HepG2 (cell line): ENCODE data around the gene EFHD2.

Experiments
- CEBPB ChIP-seq: IDR thresholded peaks from 2 replicates; pipeline ENCODE4 v1.6.1; 2011; ENCODE audit warnings: low read depth, low read length, improper control_type of control experiment, borderline replicate concordance
- POLR2A ChIP-seq, 2 experiments: IDR thresholded peaks; 2 replicates each; pipeline ENCODE4 v1.6.1; 2011; ENCODE audit warnings: low read depth in 2 of 2, low read length in 2 of 2, mild to moderate bottlenecking in 1 of 2, moderate library complexity in 1 of 2; ENCODE audit not compliant: insufficient read depth in 1 of 2
- SALL2 ChIP-seq: sonication (generic); formaldehyde crosslinking; IDR thresholded peaks from 2 replicates; pipeline ENCODE4 v1.8.1; 2023; ENCODE audit warnings: mild to moderate bottlenecking, missing genetic modification reagents, inconsistent platforms
- ZBTB21 ChIP-seq: sonication (generic); formaldehyde crosslinking; IDR thresholded peaks from 2 replicates; pipeline ENCODE4 v1.4.0; 2020; ENCODE audit warnings: missing genetic modification reagents
- TF ChIP-seq, protein P1 (sequence below): sonication (generic); formaldehyde crosslinking; IDR thresholded peaks from 2 replicates; pipeline ENCODE4 v1.5.0; 2020; ENCODE audit warnings: mild to moderate bottlenecking, missing genetic modification reagents, moderate library complexity
- TF ChIP-seq, protein P2 (sequence below): sonication (generic); formaldehyde crosslinking; IDR thresholded peaks from 2 replicates; pipeline ENCODE4 v1.5.0; 2020; ENCODE audit warnings: missing genetic modification reagents, mild to moderate bottlenecking, borderline replicate concordance
- TF ChIP-seq, protein P3 (sequence below): IDR thresholded peaks from 2 replicates; pipeline ENCODE4 v1.6.1; 2016; ENCODE audit warnings: mild to moderate bottlenecking, missing biosample characterization, missing genetic modification reagents

DNA sequence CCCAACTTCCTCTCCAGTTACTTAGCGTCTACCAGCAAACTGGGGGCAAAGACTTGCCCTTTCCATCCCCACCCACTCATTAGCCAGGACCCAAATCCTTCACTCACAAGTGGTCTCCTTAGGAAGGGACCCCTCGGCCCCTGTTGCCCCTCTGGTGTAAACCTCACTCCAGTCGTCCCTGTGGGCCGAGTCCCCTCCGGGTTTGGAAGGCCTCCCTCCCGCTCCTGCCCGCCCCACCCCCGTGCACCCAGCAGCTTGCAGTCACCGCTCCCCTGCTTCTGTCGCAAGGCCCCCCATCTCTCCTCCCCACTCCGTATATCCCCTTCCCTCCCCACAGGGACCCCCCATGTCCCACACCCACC is 1.2 kb downstream of the EFHD2 start:
- TF ChIP-seq SALL2 (CRISPR knock-in tag) (no peak), POLR2A (IDR thresholded peaks at IDR 0.05; ENCODE audit: insufficient read depth in 1 of 2, low read depth in 2 of 2, low read length in 2 of 2) (no peak), CEBPB (no peak), ZBTB21 (CRISPR knock-in tag) (no peak)
- TF ChIP-seq, protein P1, sequence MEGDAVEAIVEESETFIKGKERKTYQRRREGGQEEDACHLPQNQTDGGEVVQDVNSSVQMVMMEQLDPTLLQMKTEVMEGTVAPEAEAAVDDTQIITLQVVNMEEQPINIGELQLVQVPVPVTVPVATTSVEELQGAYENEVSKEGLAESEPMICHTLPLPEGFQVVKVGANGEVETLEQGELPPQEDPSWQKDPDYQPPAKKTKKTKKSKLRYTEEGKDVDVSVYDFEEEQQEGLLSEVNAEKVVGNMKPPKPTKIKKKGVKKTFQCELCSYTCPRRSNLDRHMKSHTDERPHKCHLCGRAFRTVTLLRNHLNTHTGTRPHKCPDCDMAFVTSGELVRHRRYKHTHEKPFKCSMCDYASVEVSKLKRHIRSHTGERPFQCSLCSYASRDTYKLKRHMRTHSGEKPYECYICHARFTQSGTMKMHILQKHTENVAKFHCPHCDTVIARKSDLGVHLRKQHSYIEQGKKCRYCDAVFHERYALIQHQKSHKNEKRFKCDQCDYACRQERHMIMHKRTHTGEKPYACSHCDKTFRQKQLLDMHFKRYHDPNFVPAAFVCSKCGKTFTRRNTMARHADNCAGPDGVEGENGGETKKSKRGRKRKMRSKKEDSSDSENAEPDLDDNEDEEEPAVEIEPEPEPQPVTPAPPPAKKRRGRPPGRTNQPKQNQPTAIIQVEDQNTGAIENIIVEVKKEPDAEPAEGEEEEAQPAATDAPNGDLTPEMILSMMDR (CRISPR knock-in tag): no peak
- TF ChIP-seq, protein P2, sequence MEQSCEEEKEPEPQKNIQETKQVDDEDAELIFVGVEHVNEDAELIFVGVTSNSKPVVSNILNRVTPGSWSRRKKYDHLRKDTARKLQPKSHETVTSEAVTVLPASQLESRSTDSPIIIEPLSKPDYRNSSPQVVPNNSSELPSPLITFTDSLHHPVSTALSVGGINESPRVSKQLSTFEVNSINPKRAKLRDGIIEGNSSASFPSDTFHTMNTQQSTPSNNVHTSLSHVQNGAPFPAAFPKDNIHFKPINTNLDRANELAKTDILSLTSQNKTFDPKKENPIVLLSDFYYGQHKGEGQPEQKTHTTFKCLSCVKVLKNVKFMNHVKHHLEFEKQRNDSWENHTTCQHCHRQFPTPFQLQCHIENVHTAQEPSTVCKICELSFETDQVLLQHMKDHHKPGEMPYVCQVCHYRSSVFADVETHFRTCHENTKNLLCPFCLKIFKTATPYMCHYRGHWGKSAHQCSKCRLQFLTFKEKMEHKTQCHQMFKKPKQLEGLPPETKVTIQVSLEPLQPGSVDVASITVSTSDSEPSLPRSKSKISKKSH: no peak
- TF ChIP-seq, protein P3, sequence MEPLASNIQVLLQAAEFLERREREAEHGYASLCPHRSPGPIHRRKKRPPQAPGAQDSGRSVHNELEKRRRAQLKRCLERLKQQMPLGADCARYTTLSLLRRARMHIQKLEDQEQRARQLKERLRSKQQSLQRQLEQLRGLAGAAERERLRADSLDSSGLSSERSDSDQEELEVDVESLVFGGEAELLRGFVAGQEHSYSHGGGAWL (CRISPR knock-in tag): no peak
